Cortex of kidney (tissue), 1 donor: ENCODE measurements around the gene DHRS13.
"Not testable (repeated sequence)": the region's sequence is repeated elsewhere in the genome, so short reads cannot be mapped to it uniquely, and the experiment has no call there.

Experiments used
- DNase-seq: peaks from one replicate; lab custom pipeline; 2025; lab: John Stamatoyannopoulos, UW

The DHRS13 gene

DNA sequence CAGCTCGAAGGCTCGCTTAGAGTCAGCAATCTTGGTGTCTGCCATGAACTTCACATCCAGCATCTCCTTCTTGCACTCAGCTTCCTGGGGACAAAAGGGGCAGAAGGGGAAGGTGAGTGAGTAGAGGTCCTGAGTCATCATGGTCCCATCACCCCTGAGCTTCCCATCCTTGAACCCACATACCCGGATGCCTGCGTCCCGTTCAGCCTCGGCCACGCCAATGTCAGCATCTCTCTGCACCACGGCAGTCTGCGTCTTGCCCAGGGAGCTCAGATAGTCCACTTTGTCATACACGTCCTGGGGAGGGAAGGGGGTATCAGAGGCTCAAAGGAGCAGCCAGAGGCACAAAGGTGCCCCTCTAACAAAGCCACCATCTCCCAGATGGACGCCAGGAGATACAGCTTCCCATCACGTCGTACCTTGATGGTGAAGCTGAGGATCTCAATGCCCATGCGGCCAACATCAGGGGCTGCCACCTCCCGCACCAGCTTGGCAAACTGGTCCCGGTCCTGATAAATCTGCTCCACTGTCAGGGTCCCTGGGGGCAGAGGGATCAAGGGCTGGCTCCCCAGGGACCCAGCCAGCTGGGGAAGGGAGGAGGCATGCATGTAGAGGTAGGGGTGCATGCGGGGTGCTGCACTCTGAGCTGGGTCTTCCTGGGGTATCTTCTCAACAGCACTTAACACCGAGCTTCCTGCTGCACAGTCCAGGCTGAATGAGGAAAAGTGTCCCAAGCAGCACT is 20.6 kb downstream of the DHRS13 start:
- DNase-seq = no peak

DNA sequence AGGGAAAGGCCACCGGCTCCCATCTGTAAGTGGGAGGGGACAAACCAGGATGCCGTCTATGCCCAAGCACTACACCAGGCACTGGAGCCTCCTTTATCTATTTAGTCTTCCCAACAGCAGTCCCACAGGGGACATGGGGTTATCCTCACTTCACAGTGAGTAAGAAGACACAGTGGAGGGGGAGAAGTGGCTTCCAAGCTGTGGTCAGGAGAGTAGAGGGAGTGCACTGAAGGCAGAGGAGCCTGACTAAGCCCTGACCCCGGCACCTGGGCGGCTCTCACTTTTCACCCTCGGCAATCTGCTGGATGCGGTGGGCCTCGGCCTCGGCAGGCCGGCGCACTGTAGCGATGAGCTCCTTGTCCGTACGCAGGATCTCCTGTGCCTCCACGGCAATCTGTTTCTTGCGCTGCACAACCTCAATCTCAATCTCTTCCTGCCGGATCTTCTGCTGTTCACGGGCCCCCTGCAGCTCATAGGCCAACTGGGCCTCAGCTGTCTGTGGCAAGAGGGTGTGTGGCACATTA is 21.3 kb downstream of the DHRS13 start:
- no peak for DNase-seq

DNA sequence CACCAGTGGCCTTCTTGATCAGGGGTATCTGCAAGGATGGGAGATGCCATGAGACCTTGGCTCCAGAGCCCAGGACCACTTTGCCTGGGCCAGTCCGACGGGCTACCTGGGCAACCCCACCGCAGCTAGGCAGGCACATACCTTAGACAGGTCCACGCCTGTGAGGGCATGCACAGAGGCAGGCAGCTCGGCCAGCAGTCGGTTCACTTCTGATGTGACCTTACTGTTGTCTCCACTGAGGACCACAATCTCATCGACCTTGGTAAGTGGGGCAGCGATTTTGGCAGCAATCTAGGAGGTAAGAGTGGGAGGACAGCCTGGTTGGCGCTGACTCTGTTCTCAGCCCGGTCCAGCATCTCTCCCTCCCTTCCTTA is 22.3 kb downstream of the DHRS13 start:
- no peak for DNase-seq

DNA sequence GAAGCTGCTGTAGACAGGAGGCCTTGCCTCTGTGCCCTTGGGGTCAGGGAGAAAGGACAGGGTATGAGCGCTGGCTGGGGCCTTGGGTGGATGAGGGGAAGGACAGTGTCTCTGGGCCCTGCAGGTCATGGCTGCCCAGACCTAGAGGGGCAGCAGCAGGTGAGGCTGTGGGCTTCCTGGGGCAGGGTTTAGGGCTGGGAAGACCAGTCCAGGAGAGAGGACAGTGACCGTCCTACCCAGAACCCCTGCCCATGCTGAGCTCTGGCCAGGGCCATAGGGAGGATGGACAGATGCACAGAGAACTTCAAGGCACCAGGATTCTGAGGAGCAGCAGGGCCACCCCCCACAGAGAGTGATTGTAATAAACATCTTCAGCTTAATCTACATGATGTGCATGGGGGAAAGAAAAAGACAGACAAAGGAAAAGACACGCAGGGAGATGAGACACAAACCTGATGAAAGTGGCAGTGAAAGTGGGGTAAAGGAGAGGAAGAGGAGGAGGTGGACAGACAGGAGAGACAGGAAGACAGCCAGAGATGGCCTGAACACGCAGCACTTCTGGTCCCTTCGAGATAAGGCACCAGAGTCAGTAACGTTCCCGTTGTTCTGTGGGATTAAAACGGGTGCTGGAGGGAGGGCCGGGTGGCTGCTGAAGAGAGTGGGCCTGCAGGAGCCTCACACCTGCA is 22.9 kb downstream of the DHRS13 start:
- no peak for DNase-seq

DNA sequence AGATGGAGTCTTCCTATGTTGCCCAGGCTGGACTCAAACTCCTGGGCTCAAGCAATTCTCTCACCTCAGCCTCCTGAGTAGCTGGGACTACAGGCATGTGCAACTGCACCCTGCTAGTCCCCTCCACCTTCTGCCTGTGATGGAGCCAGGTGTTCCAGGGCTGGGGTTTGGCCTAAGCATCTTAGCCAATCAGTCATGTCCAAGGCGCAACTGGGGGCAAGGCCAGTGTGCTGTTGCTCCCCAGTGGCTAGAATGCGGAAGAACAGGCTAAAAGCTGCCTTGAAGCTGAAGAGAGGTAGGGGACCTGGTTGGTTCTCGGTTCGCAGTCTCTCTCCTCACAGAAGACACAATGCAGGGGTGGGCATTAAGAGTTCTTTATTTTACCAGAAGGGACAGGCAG is 23.9 kb downstream of the DHRS13 start:
- DNase-seq = no peak

DNA sequence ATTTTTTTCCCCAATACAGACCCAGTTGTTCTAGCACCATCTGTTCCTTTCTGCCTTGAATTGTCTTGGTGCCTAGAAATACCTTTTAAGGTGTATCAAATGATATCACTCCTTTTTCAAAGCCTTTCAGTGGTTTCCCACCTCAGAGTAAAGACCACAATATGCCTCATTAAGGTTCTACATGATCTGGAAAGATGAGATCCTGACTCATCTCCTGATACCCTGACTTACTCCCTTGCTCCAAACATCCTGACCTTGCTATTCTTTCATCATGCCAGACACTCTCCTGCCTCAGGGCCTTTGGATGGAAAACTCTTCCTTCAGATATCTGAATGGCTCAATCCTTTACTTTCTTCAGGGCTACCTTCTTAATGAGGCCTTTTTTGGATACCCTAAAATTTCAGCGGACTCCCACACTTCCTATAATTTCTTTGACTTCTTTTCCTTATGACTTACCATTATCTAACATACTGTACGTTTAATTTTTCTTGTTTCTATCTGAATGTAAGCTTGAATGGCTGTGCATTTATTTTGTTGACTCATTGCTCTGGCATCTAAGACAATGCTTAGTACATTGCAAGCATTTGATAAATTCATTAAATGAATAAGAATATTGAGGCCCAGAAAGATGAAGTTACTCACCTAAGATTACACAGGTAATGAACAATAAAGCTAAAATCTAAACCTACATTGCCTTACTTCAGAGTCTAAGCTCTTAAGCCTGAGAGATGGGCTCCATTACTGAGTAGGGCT is 24.5 kb downstream of the DHRS13 start:
- DNase-seq = no peak

DNA sequence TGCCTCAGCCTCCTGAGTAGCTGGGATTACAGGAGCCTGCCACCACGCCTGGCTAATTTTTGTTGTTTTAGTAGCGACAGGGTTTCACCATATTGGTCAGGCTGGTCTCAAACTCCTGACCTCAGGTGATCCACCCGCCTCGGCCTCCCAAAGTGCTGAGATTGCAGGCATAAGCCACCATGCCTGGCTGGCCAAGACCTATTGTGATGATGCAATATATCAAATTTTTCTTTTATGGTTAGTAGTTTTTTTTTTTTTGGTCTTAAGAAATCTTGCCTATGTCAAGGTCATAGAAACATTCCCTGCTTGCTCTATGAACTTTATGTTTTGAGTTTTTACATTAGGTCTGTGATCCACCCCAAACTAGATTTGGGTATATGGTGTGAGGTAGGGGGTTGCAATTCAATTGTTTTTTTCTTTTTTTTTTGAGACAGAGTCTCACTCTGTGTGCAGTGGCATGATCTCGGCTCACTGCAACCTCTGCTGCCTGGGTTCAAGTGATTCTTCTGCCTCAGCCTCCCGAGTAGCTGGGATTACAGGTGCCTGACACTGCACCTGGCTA is 25.6 kb downstream of the DHRS13 start:
- DNase-seq = not testable (repeated sequence)

DNA sequence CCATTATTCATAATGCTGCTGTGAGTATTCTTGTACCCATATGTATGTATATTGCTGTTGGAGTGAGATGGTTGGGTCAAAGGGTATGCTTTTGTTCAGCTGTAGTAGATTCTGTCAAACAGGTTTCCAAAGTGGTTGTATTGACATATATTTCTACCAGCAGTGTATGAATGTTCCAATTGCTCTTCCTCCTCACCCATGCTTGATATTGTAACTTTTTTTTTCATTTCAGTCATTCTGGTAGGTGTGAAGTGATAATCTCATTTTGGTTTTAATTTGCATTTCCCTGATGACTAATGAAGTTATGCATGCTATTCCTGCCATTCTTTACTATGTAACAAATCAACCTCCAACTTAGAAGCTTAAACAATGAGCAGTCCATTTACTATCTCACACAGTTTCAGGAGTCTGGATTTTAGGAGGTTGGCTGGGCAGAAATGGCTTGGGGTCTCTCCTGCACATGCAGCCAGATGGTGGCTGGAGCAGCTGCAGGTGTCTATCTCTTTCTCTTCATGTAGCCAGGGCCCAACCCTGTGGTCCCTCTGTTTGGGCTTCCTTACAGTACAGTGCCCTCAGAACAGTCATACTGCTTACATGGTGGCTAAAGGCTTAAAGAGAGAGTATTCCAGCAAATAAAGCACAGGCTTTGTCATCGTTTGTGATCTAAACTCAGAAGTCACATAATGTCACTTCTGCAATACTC is 26.9 kb downstream of the DHRS13 start:
- DNase-seq = no peak

DNA sequence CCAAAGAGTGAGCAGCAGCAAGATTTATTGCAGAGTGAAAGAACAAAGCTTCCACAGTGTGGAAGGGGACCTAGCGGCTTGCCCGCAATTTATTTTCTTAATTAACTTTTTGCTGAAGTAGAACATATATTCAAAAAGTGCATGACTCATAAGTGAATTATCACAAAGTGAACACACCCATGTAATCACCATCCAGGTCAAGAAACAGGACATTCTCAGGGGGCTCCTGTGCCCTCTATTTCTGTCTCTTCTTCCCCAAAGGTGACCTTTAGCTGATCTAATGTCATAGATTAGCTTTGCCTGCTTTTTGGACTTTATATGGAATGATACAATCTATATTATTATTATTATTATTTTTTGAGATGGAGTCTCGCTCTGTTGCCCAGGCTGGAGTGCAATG is 28.1 kb downstream of the DHRS13 start:
- DNase-seq = no peak

DNA sequence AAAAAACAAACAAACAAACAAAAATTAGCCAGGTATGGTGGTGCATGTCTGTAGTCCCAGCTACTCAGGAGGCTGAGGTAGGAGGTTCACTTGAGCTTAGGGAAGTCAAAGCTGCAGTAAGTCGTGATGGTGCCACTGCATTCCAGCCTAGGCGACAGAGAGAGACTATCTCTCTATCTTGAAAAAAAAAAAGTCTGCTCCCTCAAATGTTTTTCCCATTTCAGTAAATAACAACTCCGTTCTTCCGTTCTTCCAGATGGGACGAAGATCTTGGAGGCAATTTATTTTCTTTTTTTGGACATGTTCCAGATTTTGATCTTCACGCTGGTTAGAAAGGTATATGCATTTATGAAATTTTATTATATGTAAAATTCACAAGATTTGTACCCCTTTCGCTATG is 29.0 kb downstream of the DHRS13 start:
- no peak for DNase-seq

DNA sequence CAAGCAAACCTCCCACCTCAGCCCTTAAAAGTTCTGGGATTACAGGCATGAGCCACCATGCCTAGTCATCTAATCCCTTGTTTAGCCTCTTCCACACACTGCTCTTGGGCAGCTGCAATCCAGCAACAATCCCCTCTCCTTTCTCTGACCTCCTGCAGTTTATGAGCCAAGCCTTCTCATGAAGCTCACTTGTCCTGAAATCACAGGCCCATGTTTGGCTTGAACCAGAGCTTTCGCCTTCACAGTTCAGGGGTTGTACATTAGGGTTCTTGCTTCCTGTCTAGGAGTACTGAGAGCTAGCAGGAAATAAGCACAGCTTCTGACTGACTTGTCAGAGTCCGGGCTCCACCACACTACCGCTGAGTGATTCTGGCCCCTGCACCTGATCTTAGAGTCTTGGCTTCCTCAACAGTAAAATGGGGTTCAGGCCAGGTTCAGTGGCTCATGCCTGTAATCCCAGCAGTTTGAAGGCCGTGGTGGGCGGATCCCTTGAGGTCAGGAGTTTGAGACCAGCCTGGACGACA is 31.8 kb downstream of the DHRS13 start:
- DNase-seq = no peak

DNA sequence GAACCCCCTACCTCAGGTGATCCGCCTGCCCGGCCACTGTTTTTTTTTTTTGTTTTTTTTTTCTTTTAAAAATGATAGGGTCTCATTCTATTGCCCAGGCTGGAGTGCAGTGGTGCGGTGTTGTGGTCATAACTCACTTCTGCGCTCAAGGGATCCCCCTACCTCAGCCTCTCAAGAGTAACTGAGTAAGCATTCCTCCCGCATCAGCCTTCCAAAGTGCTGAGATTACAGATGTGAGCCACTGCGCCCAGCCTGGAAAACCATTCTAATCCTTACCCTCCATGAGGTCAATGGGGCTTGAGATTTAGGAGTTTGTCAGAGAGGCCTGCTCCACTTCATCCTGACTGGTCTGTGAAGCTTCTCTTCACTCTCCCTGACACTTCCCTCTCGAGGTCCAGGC is 35.6 kb downstream of the DHRS13 start:
- DNase-seq = no peak

DNA sequence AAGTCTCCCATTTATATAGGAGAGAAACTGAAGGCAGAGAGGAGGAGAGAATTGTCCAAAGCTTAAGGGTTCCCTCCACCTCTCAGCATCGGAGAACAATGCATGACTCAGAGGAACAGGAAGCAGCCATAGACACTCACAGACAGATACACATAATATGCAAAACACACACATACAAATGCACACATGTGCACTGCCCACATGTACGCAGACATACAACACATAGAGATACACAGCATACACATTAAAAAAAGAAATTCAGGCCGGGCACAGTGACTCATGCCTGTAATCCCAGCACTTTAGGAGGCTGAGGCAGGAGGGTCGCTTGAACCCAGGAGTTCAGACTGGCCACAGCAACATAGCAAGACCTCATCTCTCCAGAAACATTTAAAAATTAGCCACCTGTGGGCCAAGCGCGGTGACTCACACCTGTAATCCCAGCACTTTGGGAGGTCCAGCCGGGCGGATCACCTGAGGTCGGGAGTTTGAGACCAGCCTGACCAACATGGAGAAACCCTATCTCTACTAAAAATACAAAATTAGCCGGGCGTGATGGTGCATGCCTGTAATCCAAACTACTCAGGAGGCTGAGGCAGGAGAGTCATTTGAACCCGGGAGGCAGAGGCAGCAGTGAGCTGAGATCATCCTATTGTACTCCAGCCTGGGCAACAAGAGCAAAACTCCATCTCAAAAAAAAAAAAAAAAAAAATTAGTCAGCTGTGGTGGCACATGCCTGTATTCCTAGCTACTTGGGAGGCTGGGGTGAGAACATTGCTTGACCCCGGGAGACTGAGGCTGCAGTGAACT is 36.7 kb downstream of the DHRS13 start:
- no peak for DNase-seq

DNA sequence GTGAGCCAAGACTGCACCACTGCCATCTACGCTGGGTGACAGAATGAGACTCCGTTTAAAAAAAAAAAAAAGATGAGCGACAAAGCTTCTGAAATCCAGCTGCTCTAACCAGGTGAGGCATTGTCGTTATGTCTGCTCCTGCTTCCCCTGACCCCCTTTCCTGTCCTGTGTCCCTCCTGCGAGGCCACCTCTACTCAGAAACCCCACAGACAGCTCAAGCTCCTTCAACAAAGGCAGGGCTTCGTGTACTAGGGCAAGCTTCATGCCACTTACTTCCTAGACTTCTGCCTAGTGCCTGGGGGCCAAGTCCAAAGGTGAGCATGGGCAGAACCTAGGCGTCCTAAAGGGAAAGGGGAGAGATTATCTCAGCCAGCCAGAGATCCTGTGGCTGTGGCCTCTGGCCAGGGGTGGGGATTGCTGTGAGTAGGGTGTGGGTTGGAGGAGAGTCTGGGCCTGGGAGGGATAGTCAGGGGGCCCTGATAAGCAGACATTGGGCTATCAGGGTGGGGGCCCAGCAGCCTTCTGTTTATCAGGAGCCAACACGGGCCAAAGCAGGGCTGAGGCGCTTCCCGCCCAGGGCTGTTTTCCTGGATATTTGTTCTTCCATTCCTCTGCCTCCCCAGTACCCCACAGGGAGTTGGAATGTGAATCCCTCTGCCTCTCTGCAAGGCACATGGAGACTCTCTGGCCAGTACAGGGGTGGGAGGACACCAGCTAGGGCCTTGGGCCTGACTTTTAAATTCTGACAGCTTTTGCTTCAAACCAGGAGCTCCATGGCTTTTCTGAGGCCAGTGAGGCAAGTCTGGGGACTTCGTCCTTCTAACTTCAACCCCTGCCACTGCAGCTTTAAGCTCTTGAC is 37.7 kb downstream of the DHRS13 start:
- no peak for DNase-seq

DNA sequence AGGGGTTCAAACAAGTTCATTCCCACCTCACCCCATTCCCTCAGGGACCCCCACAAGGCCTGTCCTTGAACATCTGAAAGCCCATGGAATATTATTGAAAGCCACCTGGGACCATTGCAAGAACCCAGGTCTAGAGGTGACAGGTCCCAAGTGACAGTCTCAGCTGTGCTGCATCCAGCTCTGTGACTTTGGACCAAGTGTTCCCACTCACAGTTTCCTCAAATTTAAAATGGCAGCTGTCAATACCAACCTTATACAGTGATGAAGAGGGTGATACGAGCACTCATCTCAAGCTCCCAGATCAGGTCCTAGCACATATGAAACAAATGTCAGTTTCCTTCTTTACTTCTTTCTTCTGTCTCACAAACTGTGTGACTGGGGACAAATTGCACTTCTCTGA is 38.9 kb downstream of the DHRS13 start:
- no peak for DNase-seq

DNA sequence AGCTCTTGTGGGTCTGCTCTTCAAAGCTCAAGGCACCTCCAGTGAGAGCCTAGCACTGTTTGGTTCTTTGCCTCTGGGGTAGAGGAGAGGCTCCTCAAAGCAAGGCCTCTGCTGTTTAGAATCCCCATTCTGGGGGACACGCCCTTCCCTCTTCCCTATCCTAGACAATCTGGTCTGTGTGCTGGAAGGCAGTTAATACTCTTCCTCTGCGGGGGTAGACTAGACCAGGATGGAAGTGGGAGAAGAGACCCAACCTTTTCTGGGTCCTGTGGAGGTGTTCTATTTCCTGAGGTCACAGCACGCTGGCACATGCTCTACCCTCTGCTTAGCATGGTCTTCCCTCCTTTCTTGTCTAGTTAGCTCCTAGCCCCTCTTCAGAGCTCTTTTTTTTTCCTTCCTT is 40.3 kb downstream of the DHRS13 start:
- DNase-seq = no peak

DNA sequence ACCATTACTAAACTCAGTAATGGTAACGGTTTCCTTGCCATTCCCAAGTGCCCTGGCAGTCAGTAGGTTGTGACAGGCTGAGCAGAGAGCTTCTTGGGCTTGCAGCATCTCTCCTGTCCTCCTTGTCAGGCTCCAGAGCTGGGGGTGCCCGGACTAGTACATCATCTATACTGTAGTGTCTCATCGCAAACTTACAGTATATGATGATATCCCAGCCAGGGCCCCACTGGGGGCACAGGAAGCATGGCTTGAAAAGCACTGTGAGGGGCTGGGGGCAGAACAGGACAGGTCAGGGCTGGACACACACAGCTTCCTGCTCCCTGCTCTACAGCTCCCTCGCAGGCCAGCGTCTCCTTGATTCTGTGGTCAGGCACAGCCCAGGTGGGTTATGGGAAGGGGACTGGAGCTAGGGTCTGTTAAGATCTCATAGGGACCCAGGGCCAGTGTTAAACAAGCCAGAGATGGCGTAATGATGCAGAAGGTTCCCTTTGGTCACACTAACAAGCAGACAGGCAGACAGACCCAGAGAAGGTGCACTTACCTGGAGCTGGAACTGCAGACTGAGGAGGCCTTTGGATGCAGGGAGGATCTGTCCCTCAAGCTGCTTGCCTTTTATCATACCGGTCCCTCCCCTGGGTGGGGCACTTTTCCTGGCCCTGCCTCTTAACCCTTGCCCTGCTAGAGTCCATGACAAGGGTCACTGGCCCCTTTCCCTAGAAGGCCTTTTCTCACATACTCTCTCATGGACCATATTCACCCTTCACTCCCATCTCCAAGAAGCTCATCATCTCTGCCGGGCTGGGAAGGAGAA is 41.3 kb downstream of the DHRS13 start:
- no peak for DNase-seq

DNA sequence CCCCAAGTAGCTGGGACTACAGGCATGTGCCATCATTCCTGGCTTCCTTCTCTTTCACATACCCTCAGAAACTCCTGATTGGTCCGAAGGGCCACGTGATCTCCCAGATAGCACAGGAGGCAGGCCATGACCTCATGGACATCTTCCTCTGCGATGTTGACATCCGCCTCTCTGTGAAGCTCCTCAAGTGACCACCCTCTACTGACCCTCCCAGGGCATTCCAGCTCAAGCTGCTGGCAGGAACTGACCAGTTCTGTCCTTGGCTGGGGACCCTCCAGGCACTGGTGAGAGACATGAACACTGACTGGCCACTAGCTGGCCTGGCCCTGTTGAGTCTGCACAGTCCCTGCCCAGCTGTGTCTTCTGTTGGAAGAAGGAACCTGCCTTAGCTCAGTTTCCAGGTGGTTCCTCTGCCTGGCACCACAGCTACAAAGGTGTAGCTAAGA is 42.5 kb downstream of the DHRS13 start:
- DNase-seq = no peak

DNA sequence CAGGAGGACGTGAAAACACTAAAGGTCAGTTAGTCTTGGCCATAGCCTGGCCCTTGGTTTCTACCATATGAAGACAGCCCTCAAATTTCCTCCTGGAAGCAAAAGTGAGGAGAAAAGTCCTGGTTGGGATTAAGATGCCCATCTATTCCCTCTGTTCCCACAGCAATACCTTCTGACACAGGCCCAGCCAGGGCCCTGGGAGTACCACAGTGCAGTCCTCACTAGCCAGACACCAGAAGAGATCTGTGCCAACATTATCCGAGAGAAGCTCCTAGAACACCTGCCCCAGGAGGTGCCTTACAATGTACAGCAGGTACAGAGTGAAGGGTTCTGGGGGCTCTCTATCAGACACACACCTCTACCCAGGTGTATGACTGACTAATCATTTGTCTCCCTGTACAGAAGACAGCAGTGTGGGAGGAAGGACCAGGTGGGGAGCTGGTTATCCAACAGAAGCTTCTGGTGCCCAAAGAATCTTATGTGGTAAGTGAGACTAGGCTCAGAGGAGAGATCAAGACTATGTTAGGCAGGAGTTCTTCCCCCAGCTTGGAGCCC is 44.0 kb downstream of the DHRS13 start:
- no peak for DNase-seq
